SK-N-SH (cell line): ENCODE data around the gene UBE3D. TPM values are rescaled to one million over a fixed set of nuclear protein-coding genes. Genes with fewer than 3 reads are reported as not detected.

Source experiments
- CTCF ChIA-PET: fragments of 300-600, 350-600 bp; formaldehyde crosslinking; extraction: SDS; loops from one replicate; lab custom pipeline; 2021; lab: Yijun Ruan, JAX
- POLR2A ChIA-PET: fragments of 350-600 bp; sonication (Branson Sonifier 250); formaldehyde crosslinking; extraction: SDS; loops from one replicate; lab custom pipeline; 2020; ENCODE audit warnings: antibody characterized with exemption, inconsistent platforms; lab: Yijun Ruan, JAX
- DNase-seq: peaks from one replicate; pipeline ENCODE4 v3.0.0; 2012
- H2AFZ ChIP-seq: fragments of 200-600 bp; sonication (generic); 2 replicates; pipeline ENCODE4 v1.8.1; 2016; ENCODE audit warnings: antibody characterized with exemption, mild to moderate bottlenecking, low read depth
- H3F3A ChIP-seq: fragments of 200-600 bp; sonication (generic); replicated peaks from 2 replicates; pipeline ENCODE3; 2016; ENCODE audit warnings: antibody characterized with exemption, mild to moderate bottlenecking; ENCODE audit not compliant: insufficient read depth
- H3K27ac ChIP-seq, 2 experiments: fragments of 200-500 bp in 1 of 2; fragments of 200-600 bp in 1 of 2; sonication (Bioruptor generic) in 1 of 2; sonication (generic), shearing (Covaris generic) in 1 of 2; 2 replicates each; pipeline versions ENCODE4 v1.5.1 to v1.6.1; 2014 to 2016; ENCODE audit warnings: low read depth in 2 of 2, inconsistent platforms in 1 of 2, low read length in 1 of 2, mild to moderate bottlenecking in 1 of 2, mixed read lengths in 1 of 2
- H3K27me3 ChIP-seq: fragments of 200-600 bp; sonication (generic), shearing (Covaris generic); 2 replicates; pipeline ENCODE4 v1.6.1; 2016; ENCODE audit warnings: mixed run types; ENCODE audit not compliant: insufficient read depth
- H3K36me3 ChIP-seq, 2 experiments: fragments of 200-500 bp in 1 of 2; fragments of 200-600 bp in 1 of 2; sonication (Bioruptor generic) in 1 of 2; sonication (generic) in 1 of 2; replicated peaks in 1 of 2; 2 replicates each; pipeline versions ENCODE3 to v1.5.1; 2014 to 2016; ENCODE audit warnings: low read length in 1 of 2, mild to moderate bottlenecking in 1 of 2; ENCODE audit not compliant: insufficient read depth in 2 of 2, control insufficient read depth in 1 of 2
- H3K4me1 ChIP-seq, 2 experiments: fragments of 200-500 bp in 1 of 2; fragments of 200-600 bp in 1 of 2; sonication (Bioruptor generic) in 1 of 2; sonication (generic), shearing (Covaris generic) in 1 of 2; 2 replicates each; pipeline versions ENCODE4 v1.5.1 to v1.6.1; 2014 to 2016; ENCODE audit warnings: low read depth in 1 of 2, low read length in 1 of 2, mixed run types in 1 of 2; ENCODE audit not compliant: insufficient read depth in 2 of 2, control insufficient read depth in 1 of 2
- H3K4me2 ChIP-seq: fragments of 200-600 bp; sonication (generic), shearing (Covaris generic); 2 replicates; pipeline ENCODE4 v1.6.1; 2017; ENCODE audit warnings: mixed run types
- H3K4me3 ChIP-seq, 2 experiments: fragments of 200-500 bp in 1 of 2; fragments of 200-600 bp in 1 of 2; sonication (Bioruptor generic) in 1 of 2; sonication (generic), shearing (Covaris generic) in 1 of 2; 2 replicates each; pipeline versions ENCODE4 v1.5.1 to v1.8.1; 2014 to 2016; ENCODE audit warnings: low read depth in 2 of 2, inconsistent platforms in 1 of 2, low read length in 1 of 2, mild to moderate bottlenecking in 1 of 2, mixed read lengths in 1 of 2, moderate library complexity in 1 of 2
- H3K79me2 ChIP-seq: fragments of 200-600 bp; sonication (generic); 2 replicates; pipeline ENCODE4 v1.8.1; 2017; ENCODE audit warnings: mild to moderate bottlenecking; ENCODE audit not compliant: insufficient read depth
- H3K9ac ChIP-seq: fragments of 200-600 bp; sonication (generic); 2 replicates; pipeline ENCODE4 v1.6.1; 2017; ENCODE audit warnings: mixed run types
- H3K9me2 ChIP-seq: fragments of 200-600 bp; sonication (generic); 2 replicates; pipeline ENCODE4 v1.6.1; 2017; ENCODE audit warnings: mixed run types
- H3K9me3 ChIP-seq: fragments of 200-600 bp; sonication (generic); 2 replicates; pipeline ENCODE4 v1.6.1; 2017; ENCODE audit warnings: mixed run types, mild to moderate bottlenecking, moderate library complexity
- H4K20me1 ChIP-seq: fragments of 200-600 bp; sonication (generic); 2 replicates; pipeline ENCODE4 v1.6.1; 2017; ENCODE audit warnings: mild to moderate bottlenecking, mixed run types; ENCODE audit not compliant: insufficient read depth
- CHD2 ChIP-seq: fragments of 150-350 bp; IDR thresholded peaks from 2 replicates; pipeline ENCODE4 v1.6.1; 2018; ENCODE audit warnings: low read length; ENCODE audit not compliant: partially characterized antibody
- CTCF ChIP-seq: fragments of 200-600 bp; sonication (generic); IDR thresholded peaks from 2 replicates; pipeline ENCODE4 v1.6.1; 2017; ENCODE audit warnings: antibody characterized with exemption, mild to moderate bottlenecking, moderate library complexity
- ELF1 ChIP-seq: IDR thresholded peaks from 2 replicates; pipeline ENCODE4 v1.4.0; 2012
- EP300 ChIP-seq, 2 experiments: IDR thresholded peaks; 2 replicates each; pipeline versions ENCODE4 v1.4.0 to v1.6.1; 2012; ENCODE audit warnings: borderline replicate concordance in 1 of 2, low read depth in 1 of 2, low read length in 1 of 2
- EZH2phosphoT487 ChIP-seq: fragments of 200-600 bp; sonication (generic); IDR thresholded peaks from 2 replicates; pipeline ENCODE4 v1.6.1; 2017; ENCODE audit warnings: low read depth, mixed run types, mild to moderate bottlenecking, antibody characterized with exemption, moderate library complexity, borderline replicate concordance
- FOSL2 ChIP-seq: IDR thresholded peaks from 2 replicates; pipeline ENCODE4 v1.4.0; 2012; ENCODE audit warnings: low read depth, mild to moderate bottlenecking, moderate library complexity, borderline replicate concordance
- FOXJ3 ChIP-seq: sonication (generic); formaldehyde crosslinking; IDR thresholded peaks from 2 replicates; pipeline ENCODE4 v1.5.1; 2020; ENCODE audit warnings: mild to moderate bottlenecking, missing genetic modification reagents
- FOXM1 ChIP-seq: IDR thresholded peaks from 2 replicates; pipeline ENCODE4 v1.4.0; 2012; ENCODE audit warnings: low read depth, mild to moderate bottlenecking
- GABPA ChIP-seq: IDR thresholded peaks from 2 replicates; pipeline ENCODE4 v1.4.0; 2012; ENCODE audit warnings: low read depth, mild to moderate bottlenecking
- GATA2 ChIP-seq: sonication (generic); formaldehyde crosslinking; IDR thresholded peaks from 2 replicates; pipeline ENCODE4 v1.5.0; 2020; ENCODE audit warnings: mild to moderate bottlenecking, missing genetic modification reagents
- JUND ChIP-seq: IDR thresholded peaks from 2 replicates; pipeline ENCODE4 v1.4.0; 2012
- MAX ChIP-seq: IDR thresholded peaks from 2 replicates; pipeline ENCODE4 v1.4.0; 2012; ENCODE audit warnings: low read depth
- MEF2A ChIP-seq: IDR thresholded peaks from 2 replicates; pipeline ENCODE4 v1.4.0; 2012; ENCODE audit warnings: low read depth, borderline replicate concordance
- MXI1 ChIP-seq: IDR thresholded peaks from 2 replicates; pipeline ENCODE4 v1.6.1; 2012; ENCODE audit warnings: mild to moderate bottlenecking, low read depth, low read length, improper control_type of control experiment
- NRF1 ChIP-seq: IDR thresholded peaks from 2 replicates; pipeline ENCODE4 v1.6.1; 2012; ENCODE audit warnings: low read depth, mild to moderate bottlenecking, low read length
- PBX3 ChIP-seq: IDR thresholded peaks from 2 replicates; pipeline ENCODE4; 2012
- RCOR1 ChIP-seq: fragments of 150-350 bp; IDR thresholded peaks from 2 replicates; pipeline ENCODE4 v1.6.1; 2017; ENCODE audit warnings: antibody characterized with exemption, low read length
- RFX5 ChIP-seq: IDR thresholded peaks from 2 replicates; pipeline ENCODE4 v1.6.1; 2012; ENCODE audit warnings: mild to moderate bottlenecking, improper control_type of control experiment, low read length
- RXRA ChIP-seq: IDR thresholded peaks from 2 replicates; pipeline ENCODE4 v1.4.0; 2012; ENCODE audit warnings: low read depth, mild to moderate bottlenecking, borderline replicate concordance
- SIN3A ChIP-seq: IDR thresholded peaks from 2 replicates; pipeline ENCODE4 v1.6.1; 2012; ENCODE audit warnings: low read depth, mild to moderate bottlenecking, low read length, moderate library complexity, borderline replicate concordance
- SMC3 ChIP-seq: IDR thresholded peaks from 2 replicates; pipeline ENCODE4 v1.6.1; 2012; ENCODE audit warnings: low read depth, low read length, improper control_type of control experiment
- TCF12 ChIP-seq: IDR thresholded peaks from 2 replicates; pipeline ENCODE4 v1.4.0; 2012
- TEAD4 ChIP-seq: IDR thresholded peaks from 2 replicates; pipeline ENCODE4 v1.4.0; 2012; ENCODE audit warnings: mild to moderate bottlenecking, borderline replicate concordance; ENCODE audit not compliant: insufficient read depth
- YY1 ChIP-seq: IDR thresholded peaks from 2 replicates; pipeline ENCODE4 v1.4.0; 2012; ENCODE audit warnings: low read depth, mild to moderate bottlenecking
- WGBS: methylation state at CpG from one replicate; pipeline ENCODE4 v1.1.6; 2017; ENCODE audit warnings: low lambda C conversion rate; 5-methylcytosine and 5-hydroxymethylcytosine counted together
- polyA plus RNA-seq, 3 experiments: library from polyadenylated mRNA; depleted of rRNA; stranded (reverse); fragments of >200 nt; gene quantifications; 2 replicates each; pipeline ENCODE4 v1.2.3, GENCODE V29; 2012

UBE3D gene
- polyA plus RNA-seq, 1 of the 3 experiments (the other 2 are of a cell fraction): 3.4 TPM

- 78% methylated on average over 2 of the region's 2 CpGs for WGBS
Observed at GRCh38 chr6:82908661-82909060, 157.0 kb downstream of the UBE3D start.

GRCh38 chr6:82906951-82907350, 158.7 kb downstream of the UBE3D start:
- H3K4me3 ChIP-seq: no peak overlapping the region
- ChIA-PET CTCF (no interaction called here), POLR2A (no interaction called here)
- no peak overlapping the region for H3K9ac ChIP-seq
- no peaks in the 10 kb centered on the region for H3F3A ChIP-seq
- peak overlapping the region; percentile 42 for H2AFZ ChIP-seq
- WGBS: 14% methylated on average over 1 of the region's 1 CpG
- H3K27me3 ChIP-seq: no peaks in the 10 kb centered on the region
- H3K4me1 ChIP-seq: peaks cover 6 to 15% of the 10 kb centered on the region in 2 experiments; a peak in 3 of 4 replicates
- H3K4me2 ChIP-seq: no peak overlapping the region
- H3K79me2 ChIP-seq: no peaks in the 10 kb centered on the region
- H3K9me3 ChIP-seq: no peaks in the 10 kb centered on the region
- no peaks in the 10 kb centered on the region for H3K36me3 ChIP-seq
- H4K20me1 ChIP-seq: no peaks in the 10 kb centered on the region
- no peak for DNase-seq
- no peaks in the 10 kb centered on the region for H3K9me2 ChIP-seq
- no peak overlapping the region for H3K27ac ChIP-seq
- no peak for TF ChIP-seq RCOR1
- no peak for TF ChIP-seq CHD2
- TF ChIP-seq EZH2phosphoT487: no peak
- TF ChIP-seq FOXM1: no peak
- no peak for TF ChIP-seq CTCF
- TF ChIP-seq MXI1: no peak
- no peak for TF ChIP-seq MEF2A
- peak; percentile 33; the same call in 1 of the 2 replicates for TF ChIP-seq TCF12
- no peak for TF ChIP-seq RXRA
- no peak for TF ChIP-seq RFX5
- no peak for TF ChIP-seq EP300 (IDR thresholded peaks at IDR 0.05; ENCODE audit: borderline replicate concordance in 1 of 2, low read depth in 1 of 2, low read length in 1 of 2)
- TF ChIP-seq PBX3: 0 out of 2 replicates have a peak, but pooled peaks have one; percentile 17
- TF ChIP-seq GATA2 (CRISPR knock-in tag): no peak
- no peak for TF ChIP-seq JUND
- no peak for TF ChIP-seq GABPA
- TF ChIP-seq FOSL2: peak; percentile 47; the same call in 1 of the 2 replicates
- no peak for TF ChIP-seq SMC3

More at GRCh38 chr6:82908661-82909060, 157.0 kb downstream of the UBE3D start:
- Histone ChIP-seq H3K27ac (no peak overlapping the region), H3K4me3 (no peak overlapping the region), H4K20me1 (no peaks in the 10 kb centered on the region)
- CTCF ChIA-PET: no interaction called here
- DNase-seq: no peak
- no peak for TF ChIP-seq FOXJ3 (CRISPR knock-in tag)
- TF ChIP-seq RFX5: no peak
- TF ChIP-seq NRF1: no peak
- no peak for TF ChIP-seq MXI1
- no peak for TF ChIP-seq ELF1
- no peak for TF ChIP-seq MAX
- no peak for TF ChIP-seq SMC3
- no peak for TF ChIP-seq YY1
- TF ChIP-seq TEAD4: no peak
- TF ChIP-seq SIN3A: no peak
- no peak for TF ChIP-seq EP300 (IDR thresholded peaks at IDR 0.05; ENCODE audit: borderline replicate concordance in 1 of 2, low read depth in 1 of 2, low read length in 1 of 2)
- no peak for TF ChIP-seq TCF12
- TF ChIP-seq MEF2A: no peak
- TF ChIP-seq GABPA: no peak
- TF ChIP-seq CHD2: no peak
- TF ChIP-seq, all 33 proteins: peak for 0
- H3K9me3 ChIP-seq: no peaks in the 10 kb centered on the region
- POLR2A ChIA-PET: interaction anchor here (1.0 kb wide), 1 partner anchor 661 kb away, joined by 3 read pairs; the partner anchor contains the start of gene IBTK
- no peak overlapping the region for H2AFZ ChIP-seq
- H3K36me3 ChIP-seq: no peaks in the 10 kb centered on the region
- no peak overlapping the region for H3K9ac ChIP-seq
- H3K4me1 ChIP-seq: peaks cover 6 to 15% of the 10 kb centered on the region in 2 experiments; a peak in 3 of 4 replicates
- no peaks in the 10 kb centered on the region for H3K79me2 ChIP-seq
- no peaks in the 10 kb centered on the region for H3K27me3 ChIP-seq
- H3K9me2 ChIP-seq: no peaks in the 10 kb centered on the region
- H3K4me2 ChIP-seq: no peak overlapping the region
- no peaks in the 10 kb centered on the region for H3F3A ChIP-seq
